Neural cell (in vitro differentiated cells): Measurements from ENCODE around the gene DPP6.

Experiments
- EP300 ChIP-seq: fragments of 450-650 bp; conservative IDR thresholded peaks from 2 replicates; pipeline ENCODE4 v1.6.1; 2014; ENCODE audit warnings: antibody characterized with exemption, mild to moderate bottlenecking, moderate library complexity; ENCODE audit not compliant: poor library complexity, severe bottlenecking
- EZH2 ChIP-seq: fragments of 200-600, 300-800 bp; shearing (Covaris generic), sonication (generic); IDR thresholded peaks from 2 replicates; pipeline ENCODE4 v1.6.1; 2014; ENCODE audit warnings: antibody characterized with exemption, low read length, borderline replicate concordance, mild to moderate bottlenecking; ENCODE audit not compliant: insufficient read depth, poor library complexity, severe bottlenecking
- TF ChIP-seq, protein P1 (sequence below): fragments of 450-650 bp; IDR thresholded peaks from 2 replicates; pipeline ENCODE4 v1.5.1; 2014; ENCODE audit warnings: antibody characterized with exemption, mild to moderate bottlenecking, moderate library complexity; ENCODE audit not compliant: poor library complexity, severe bottlenecking

DNA sequence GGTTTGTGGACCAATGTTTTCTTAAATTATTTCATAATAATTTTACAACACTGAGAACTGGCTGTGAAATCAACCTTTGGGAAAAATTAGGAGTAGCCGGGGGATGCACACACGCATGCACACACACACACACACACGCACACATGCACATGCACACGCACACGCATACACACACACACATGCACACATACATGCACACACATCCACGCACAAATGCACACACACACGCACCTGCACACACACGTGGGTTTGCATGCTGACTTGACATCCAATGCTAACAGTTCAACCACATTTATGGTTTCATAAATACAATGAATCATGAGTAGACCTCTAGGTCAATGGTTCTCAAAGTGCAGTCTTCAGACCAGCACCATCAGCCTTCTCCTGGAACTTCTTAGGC, 354.1 kb downstream of the DPP6 start:
- TF ChIP-seq, protein P1, sequence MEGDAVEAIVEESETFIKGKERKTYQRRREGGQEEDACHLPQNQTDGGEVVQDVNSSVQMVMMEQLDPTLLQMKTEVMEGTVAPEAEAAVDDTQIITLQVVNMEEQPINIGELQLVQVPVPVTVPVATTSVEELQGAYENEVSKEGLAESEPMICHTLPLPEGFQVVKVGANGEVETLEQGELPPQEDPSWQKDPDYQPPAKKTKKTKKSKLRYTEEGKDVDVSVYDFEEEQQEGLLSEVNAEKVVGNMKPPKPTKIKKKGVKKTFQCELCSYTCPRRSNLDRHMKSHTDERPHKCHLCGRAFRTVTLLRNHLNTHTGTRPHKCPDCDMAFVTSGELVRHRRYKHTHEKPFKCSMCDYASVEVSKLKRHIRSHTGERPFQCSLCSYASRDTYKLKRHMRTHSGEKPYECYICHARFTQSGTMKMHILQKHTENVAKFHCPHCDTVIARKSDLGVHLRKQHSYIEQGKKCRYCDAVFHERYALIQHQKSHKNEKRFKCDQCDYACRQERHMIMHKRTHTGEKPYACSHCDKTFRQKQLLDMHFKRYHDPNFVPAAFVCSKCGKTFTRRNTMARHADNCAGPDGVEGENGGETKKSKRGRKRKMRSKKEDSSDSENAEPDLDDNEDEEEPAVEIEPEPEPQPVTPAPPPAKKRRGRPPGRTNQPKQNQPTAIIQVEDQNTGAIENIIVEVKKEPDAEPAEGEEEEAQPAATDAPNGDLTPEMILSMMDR: no peak
- TF ChIP-seq EP300 (no peak), EZH2 (no peak)
